C4-2B (cell line): ENCODE measurements around the gene BABAM2.

Source experiments
- H3K27ac ChIP-seq: fragments of 450-650 bp; 2 replicates; pipeline ENCODE4 v1.5.1; 2017
- CTCF ChIP-seq: fragments of 450-650 bp; conservative IDR thresholded peaks from 2 replicates; pipeline ENCODE4 v1.5.1; 2017; ENCODE audit warnings: mild to moderate bottlenecking
- ZFX ChIP-seq: fragments of 450-650 bp; IDR thresholded peaks from 2 replicates; pipeline ENCODE4 v1.6.1; 2017

The BABAM2 gene

GRCh38 chr2:27890146-27890923 is at the start of gene BABAM2, which contains the start of gene RBKS:
Gene BABAM2 (plus strand): TSS chr2:27890729. CDS start chr2:27894557, 3,828 bp downstream.
Gene RBKS (minus strand): TSS chr2:27890387. CDS start chr2:27890345, 42 bp downstream.
- TF ChIP-seq CTCF = no peak
- TF ChIP-seq ZFX = no peak

GRCh38 chr2:27842894-27843293 is 47.6 kb upstream of the BABAM2 start:
- TF ChIP-seq ZFX (no peak), CTCF (no peak)
- no peak overlapping the region for H3K27ac ChIP-seq

More at GRCh38 chr2:27890146-27890923, at the start of gene BABAM2, which contains the start of gene RBKS:
- peak within 1 kb of the TSS; percentile 83 for H3K27ac ChIP-seq

DNA sequence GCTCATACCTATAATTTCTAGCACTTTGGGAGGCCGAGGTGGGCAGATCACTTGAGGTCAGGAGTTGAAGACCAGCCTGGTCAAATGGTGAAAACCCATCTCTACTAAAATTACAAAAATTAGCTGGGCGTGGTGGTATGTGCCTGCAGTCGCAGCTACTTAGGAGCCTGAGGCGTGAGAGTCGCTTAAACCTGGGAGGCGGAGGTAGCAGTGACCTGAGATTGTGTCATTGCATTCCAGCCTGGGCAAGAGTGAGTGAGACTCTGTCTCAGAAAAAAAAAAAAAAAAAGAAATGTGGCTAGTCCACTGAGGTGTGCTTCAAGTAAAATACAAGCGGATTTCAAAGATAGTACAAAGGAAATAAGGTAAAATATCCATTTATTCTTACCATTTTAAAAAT is 46.5 kb upstream of the BABAM2 start:
- TF ChIP-seq ZFX = no peak
- H3K27ac ChIP-seq = no peak overlapping the region

GRCh38 chr2:27844821-27845255 is 45.7 kb upstream of the BABAM2 start:
- H3K27ac ChIP-seq = no peak overlapping the region
- no peak for TF ChIP-seq CTCF
- no peak for TF ChIP-seq ZFX

DNA sequence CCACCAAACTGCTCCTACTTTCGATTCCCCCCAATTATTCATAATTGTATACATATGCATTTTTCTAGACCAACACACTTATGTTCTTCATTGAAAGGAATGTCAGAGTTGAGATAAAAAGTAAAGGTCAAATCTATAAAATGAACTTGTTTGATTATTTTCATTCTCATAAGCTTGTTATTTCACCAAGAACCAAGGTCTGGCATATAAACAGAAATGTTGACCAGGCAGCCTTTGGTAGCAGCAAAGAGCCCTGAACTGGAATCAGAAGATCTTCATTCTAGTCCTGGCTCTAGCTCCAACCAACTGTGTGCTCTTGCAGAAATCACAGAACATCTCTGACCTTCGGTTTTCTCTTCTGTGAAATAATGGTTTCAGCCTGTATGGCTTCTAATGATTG is 43.2 kb upstream of the BABAM2 start:
- no peak overlapping the region for H3K27ac ChIP-seq
- TF ChIP-seq CTCF (no peak), ZFX (no peak)

GRCh38 chr2:27849558-27850205 is 40.8 kb upstream of the BABAM2 start:
- H3K27ac ChIP-seq = no peak overlapping the region
- TF ChIP-seq ZFX (no peak), CTCF (no peak)

- H3K27ac ChIP-seq = no peak overlapping the region
- TF ChIP-seq ZFX = no peak
- TF ChIP-seq CTCF = no peak
Observed at GRCh38 chr2:27852691-27853090, 37.8 kb upstream of the BABAM2 start.
